T1000 (cell line): Measurements from ENCODE around the gene DCBLD2.

Experiments used
- DNase-seq: peaks from one replicate; lab custom pipeline; 2025; ENCODE audit warnings: mixed read lengths; lab: John Stamatoyannopoulos, UW

Gene DCBLD2

GRCh38 chr3:98901392-98902350, at the start of gene DCBLD2:
TSS of gene DCBLD2 (minus strand) at chr3:98901695. CDS start at chr3:98901326, 369 bp downstream.
- peak; percentile 96 for DNase-seq

- DNase-seq = no peak
Observed at GRCh38 chr3:98945666-98946065, 44.2 kb upstream of the DCBLD2 start.

- DNase-seq = no peak
Observed at GRCh38 chr3:98945101-98945524, 43.6 kb upstream of the DCBLD2 start.

GRCh38 chr3:98930413-98930812, 28.9 kb upstream of the DCBLD2 start:
- DNase-seq = no peak

GRCh38 chr3:98921957-98922356, 20.5 kb upstream of the DCBLD2 start:
- DNase-seq = no peak

GRCh38 chr3:98920166-98920565, 18.7 kb upstream of the DCBLD2 start:
- DNase-seq = no peak

GRCh38 chr3:98918586-98918985, 17.1 kb upstream of the DCBLD2 start:
- no peak for DNase-seq

GRCh38 chr3:98917608-98918007, 16.1 kb upstream of the DCBLD2 start:
- DNase-seq = no peak

- DNase-seq = no peak
Observed at GRCh38 chr3:98914210-98915080, 12.9 kb upstream of the DCBLD2 start.

GRCh38 chr3:98912448-98912847, 11.0 kb upstream of the DCBLD2 start:
- no peak for DNase-seq

- DNase-seq = no peak
Observed at GRCh38 chr3:98906230-98906629, 4.7 kb upstream of the DCBLD2 start.

- DNase-seq = no peak
Observed at GRCh38 chr3:98903705-98904481, 2.4 kb upstream of the DCBLD2 start.

GRCh38 chr3:98903099-98903498, 1.6 kb upstream of the DCBLD2 start:
- no peak for DNase-seq

- no peak for DNase-seq
Observed at GRCh38 chr3:98902351-98902740, 851 bp upstream of the DCBLD2 start.

GRCh38 chr3:98901119-98901391, 440 bp downstream of the DCBLD2 start:
- DNase-seq = no peak

GRCh38 chr3:98900265-98901118, 1.0 kb downstream of the DCBLD2 start:
- no peak for DNase-seq

GRCh38 chr3:98897701-98898100, 3.8 kb downstream of the DCBLD2 start:
- DNase-seq = no peak

- no peak for DNase-seq
Observed at GRCh38 chr3:98894791-98895576, 6.5 kb downstream of the DCBLD2 start.

GRCh38 chr3:98893740-98894139, 7.8 kb downstream of the DCBLD2 start:
- DNase-seq = no peak

- DNase-seq = no peak
Observed at GRCh38 chr3:98892263-98892662, 9.2 kb downstream of the DCBLD2 start.
